SK-N-SH (cell line): ENCODE results near the gene ATG7. TPM values are rescaled to one million over a fixed set of nuclear protein-coding genes. Genes with fewer than 3 reads are reported as not detected.

Experiments
- CTCF ChIA-PET: fragments of 300-600, 350-600 bp; formaldehyde crosslinking; extraction: SDS; loops from one replicate; lab custom pipeline; 2021; lab: Yijun Ruan, JAX
- POLR2A ChIA-PET: fragments of 350-600 bp; sonication (Branson Sonifier 250); formaldehyde crosslinking; extraction: SDS; loops from one replicate; lab custom pipeline; 2020; ENCODE audit warnings: antibody characterized with exemption, inconsistent platforms; lab: Yijun Ruan, JAX
- DNase-seq: peaks from one replicate; pipeline ENCODE4 v3.0.0; 2012
- H2AFZ ChIP-seq: fragments of 200-600 bp; sonication (generic); 2 replicates; pipeline ENCODE4 v1.8.1; 2016; ENCODE audit warnings: antibody characterized with exemption, mild to moderate bottlenecking, low read depth
- H3F3A ChIP-seq: fragments of 200-600 bp; sonication (generic); replicated peaks from 2 replicates; pipeline ENCODE3; 2016; ENCODE audit warnings: antibody characterized with exemption, mild to moderate bottlenecking; ENCODE audit not compliant: insufficient read depth
- H3K27ac ChIP-seq, 2 experiments: fragments of 200-500 bp in 1 of 2; fragments of 200-600 bp in 1 of 2; sonication (Bioruptor generic) in 1 of 2; sonication (generic), shearing (Covaris generic) in 1 of 2; 2 replicates each; pipeline versions ENCODE4 v1.5.1 to v1.6.1; 2014 to 2016; ENCODE audit warnings: low read depth in 2 of 2, inconsistent platforms in 1 of 2, low read length in 1 of 2, mild to moderate bottlenecking in 1 of 2, mixed read lengths in 1 of 2
- H3K27me3 ChIP-seq: fragments of 200-600 bp; sonication (generic), shearing (Covaris generic); 2 replicates; pipeline ENCODE4 v1.6.1; 2016; ENCODE audit warnings: mixed run types; ENCODE audit not compliant: insufficient read depth
- H3K36me3 ChIP-seq, 2 experiments: fragments of 200-500 bp in 1 of 2; fragments of 200-600 bp in 1 of 2; sonication (Bioruptor generic) in 1 of 2; sonication (generic) in 1 of 2; replicated peaks in 1 of 2; 2 replicates each; pipeline versions ENCODE3 to v1.5.1; 2014 to 2016; ENCODE audit warnings: low read length in 1 of 2, mild to moderate bottlenecking in 1 of 2; ENCODE audit not compliant: insufficient read depth in 2 of 2, control insufficient read depth in 1 of 2
- H3K4me1 ChIP-seq, 2 experiments: fragments of 200-500 bp in 1 of 2; fragments of 200-600 bp in 1 of 2; sonication (Bioruptor generic) in 1 of 2; sonication (generic), shearing (Covaris generic) in 1 of 2; 2 replicates each; pipeline versions ENCODE4 v1.5.1 to v1.6.1; 2014 to 2016; ENCODE audit warnings: low read depth in 1 of 2, low read length in 1 of 2, mixed run types in 1 of 2; ENCODE audit not compliant: insufficient read depth in 2 of 2, control insufficient read depth in 1 of 2
- H3K4me2 ChIP-seq: fragments of 200-600 bp; sonication (generic), shearing (Covaris generic); 2 replicates; pipeline ENCODE4 v1.6.1; 2017; ENCODE audit warnings: mixed run types
- H3K4me3 ChIP-seq, 2 experiments: fragments of 200-500 bp in 1 of 2; fragments of 200-600 bp in 1 of 2; sonication (Bioruptor generic) in 1 of 2; sonication (generic), shearing (Covaris generic) in 1 of 2; 2 replicates each; pipeline versions ENCODE4 v1.5.1 to v1.8.1; 2014 to 2016; ENCODE audit warnings: low read depth in 2 of 2, inconsistent platforms in 1 of 2, low read length in 1 of 2, mild to moderate bottlenecking in 1 of 2, mixed read lengths in 1 of 2, moderate library complexity in 1 of 2
- H3K79me2 ChIP-seq: fragments of 200-600 bp; sonication (generic); 2 replicates; pipeline ENCODE4 v1.8.1; 2017; ENCODE audit warnings: mild to moderate bottlenecking; ENCODE audit not compliant: insufficient read depth
- H3K9ac ChIP-seq: fragments of 200-600 bp; sonication (generic); 2 replicates; pipeline ENCODE4 v1.6.1; 2017; ENCODE audit warnings: mixed run types
- H3K9me2 ChIP-seq: fragments of 200-600 bp; sonication (generic); 2 replicates; pipeline ENCODE4 v1.6.1; 2017; ENCODE audit warnings: mixed run types
- H3K9me3 ChIP-seq: fragments of 200-600 bp; sonication (generic); 2 replicates; pipeline ENCODE4 v1.6.1; 2017; ENCODE audit warnings: mixed run types, mild to moderate bottlenecking, moderate library complexity
- H4K20me1 ChIP-seq: fragments of 200-600 bp; sonication (generic); 2 replicates; pipeline ENCODE4 v1.6.1; 2017; ENCODE audit warnings: mild to moderate bottlenecking, mixed run types; ENCODE audit not compliant: insufficient read depth
- FOXM1 ChIP-seq: IDR thresholded peaks from 2 replicates; pipeline ENCODE4 v1.4.0; 2012; ENCODE audit warnings: low read depth, mild to moderate bottlenecking
- GABPA ChIP-seq: IDR thresholded peaks from 2 replicates; pipeline ENCODE4 v1.4.0; 2012; ENCODE audit warnings: low read depth, mild to moderate bottlenecking
- POLR2AphosphoS5 ChIP-seq: IDR thresholded peaks from 2 replicates; pipeline ENCODE4 v1.6.1; 2012; ENCODE audit warnings: low read depth, low read length
- RAD21 ChIP-seq: IDR thresholded peaks from 2 replicates; pipeline ENCODE4 v1.6.1; 2012; ENCODE audit warnings: mild to moderate bottlenecking, low read length
- RCOR1 ChIP-seq: fragments of 150-350 bp; IDR thresholded peaks from 2 replicates; pipeline ENCODE4 v1.6.1; 2017; ENCODE audit warnings: antibody characterized with exemption, low read length
- SIN3A ChIP-seq: IDR thresholded peaks from 2 replicates; pipeline ENCODE4 v1.6.1; 2012; ENCODE audit warnings: low read depth, mild to moderate bottlenecking, low read length, moderate library complexity, borderline replicate concordance
- TAF1 ChIP-seq: IDR thresholded peaks from 2 replicates; pipeline ENCODE4 v1.6.1; 2012; ENCODE audit warnings: low read depth, mild to moderate bottlenecking, low read length, moderate library complexity, borderline replicate concordance
- WGBS: methylation state at CpG from one replicate; pipeline ENCODE4 v1.1.6; 2017; ENCODE audit warnings: low lambda C conversion rate; 5-methylcytosine and 5-hydroxymethylcytosine counted together
- polyA plus RNA-seq, 3 experiments: library from polyadenylated mRNA; depleted of rRNA; stranded (reverse); fragments of >200 nt; gene quantifications; 2 replicates each; pipeline ENCODE4 v1.2.3, GENCODE V29; 2012
- TF ChIP-seq, protein P1 (sequence below): fragments of 150-350 bp; IDR thresholded peaks from 2 replicates; pipeline ENCODE4 v1.6.1; 2016; ENCODE audit warnings: mild to moderate bottlenecking, low read depth, low read length
- TF ChIP-seq, protein P2 (sequence below): IDR thresholded peaks from 2 replicates; pipeline ENCODE4 v1.4.0; 2012; ENCODE audit warnings: low read depth
- TF ChIP-seq, protein P3 (sequence below): IDR thresholded peaks from 2 replicates; pipeline ENCODE4 v1.4.0; 2012; ENCODE audit warnings: low read depth, borderline replicate concordance
- TF ChIP-seq, protein P4 (sequence below): IDR thresholded peaks from 2 replicates; pipeline ENCODE4 v1.4.0; 2012; ENCODE audit warnings: low read depth, borderline replicate concordance
- TF ChIP-seq, protein P5 (sequence below): fragments of 150-350 bp; IDR thresholded peaks from 2 replicates; pipeline ENCODE4 v1.6.1; 2017; ENCODE audit warnings: antibody characterized with exemption, low read length, low read depth, borderline replicate concordance

The ATG7 gene
- polyA plus RNA-seq, 1 of the 3 experiments (the other 2 are of a cell fraction) = 29.5 TPM

DNA sequence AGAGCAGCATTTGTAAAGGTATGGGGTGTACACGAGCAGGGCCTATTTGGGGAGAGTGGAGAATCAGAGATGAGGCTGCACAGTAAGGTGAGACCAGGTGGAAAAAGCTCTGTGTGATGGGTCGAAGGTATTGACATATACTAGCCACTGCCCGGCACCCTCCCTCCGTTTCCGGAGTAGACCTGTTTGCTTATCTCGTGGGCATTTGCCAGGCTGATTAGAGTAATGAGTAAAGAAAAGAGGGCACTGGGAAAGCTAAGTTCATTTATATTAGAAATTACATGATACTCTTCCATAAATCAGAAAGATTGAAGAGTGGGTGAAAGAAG, 46.2 kb upstream of the ATG7 start:
- Histone ChIP-seq H4K20me1 (no peaks in the 10 kb centered on the region), H3K4me1 (peaks cover 0 to 10% of the 10 kb centered on the region in 2 experiments; a peak in 1 of 4 replicates), H3K9ac (no peak overlapping the region; the same call in 1 of the 2 replicates), H3F3A (peaks cover 5% of the 10 kb centered on the region), H3K4me2 (peak overlapping the region; percentile 12; the same call in 1 of the 2 replicates), H3K4me3 (no peak overlapping the region), H2AFZ (no peak overlapping the region), H3K36me3 (peaks cover 0 to 10% of the 10 kb centered on the region in 2 experiments), H3K9me3 (no peaks in the 10 kb centered on the region), H3K79me2 (peaks cover 95% of the 10 kb centered on the region), H3K27me3 (no peaks in the 10 kb centered on the region), H3K27ac (peak overlapping the region in 1 of 2 experiments; percentile 71; a peak in 2 of 4 replicates), H3K9me2 (no peaks in the 10 kb centered on the region)
- ChIA-PET CTCF (interaction anchor here (1.2 kb wide), 1 partner anchor 10 kb away, joined by 3 read pairs; no protein-coding TSS in a partner anchor), POLR2A (no interaction called here)
- DNase-seq = no peak
- WGBS = 90% methylated on average over 6 of the region's 6 CpGs
- TF ChIP-seq, protein P1, sequence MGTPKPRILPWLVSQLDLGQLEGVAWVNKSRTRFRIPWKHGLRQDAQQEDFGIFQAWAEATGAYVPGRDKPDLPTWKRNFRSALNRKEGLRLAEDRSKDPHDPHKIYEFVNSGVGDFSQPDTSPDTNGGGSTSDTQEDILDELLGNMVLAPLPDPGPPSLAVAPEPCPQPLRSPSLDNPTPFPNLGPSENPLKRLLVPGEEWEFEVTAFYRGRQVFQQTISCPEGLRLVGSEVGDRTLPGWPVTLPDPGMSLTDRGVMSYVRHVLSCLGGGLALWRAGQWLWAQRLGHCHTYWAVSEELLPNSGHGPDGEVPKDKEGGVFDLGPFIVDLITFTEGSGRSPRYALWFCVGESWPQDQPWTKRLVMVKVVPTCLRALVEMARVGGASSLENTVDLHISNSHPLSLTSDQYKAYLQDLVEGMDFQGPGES = no peak
- TF ChIP-seq SIN3A = no peak
- TF ChIP-seq, protein P2, sequence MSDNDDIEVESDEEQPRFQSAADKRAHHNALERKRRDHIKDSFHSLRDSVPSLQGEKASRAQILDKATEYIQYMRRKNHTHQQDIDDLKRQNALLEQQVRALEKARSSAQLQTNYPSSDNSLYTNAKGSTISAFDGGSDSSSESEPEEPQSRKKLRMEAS = no peak
- no peak for TF ChIP-seq TAF1
- TF ChIP-seq, protein P3, sequence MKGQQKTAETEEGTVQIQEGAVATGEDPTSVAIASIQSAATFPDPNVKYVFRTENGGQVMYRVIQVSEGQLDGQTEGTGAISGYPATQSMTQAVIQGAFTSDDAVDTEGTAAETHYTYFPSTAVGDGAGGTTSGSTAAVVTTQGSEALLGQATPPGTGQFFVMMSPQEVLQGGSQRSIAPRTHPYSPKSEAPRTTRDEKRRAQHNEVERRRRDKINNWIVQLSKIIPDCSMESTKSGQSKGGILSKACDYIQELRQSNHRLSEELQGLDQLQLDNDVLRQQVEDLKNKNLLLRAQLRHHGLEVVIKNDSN = no peak
- TF ChIP-seq FOXM1 = no peak
- no peak for TF ChIP-seq GABPA
- no peak for TF ChIP-seq RCOR1
- TF ChIP-seq POLR2AphosphoS5 = no peak
- TF ChIP-seq, protein P4, sequence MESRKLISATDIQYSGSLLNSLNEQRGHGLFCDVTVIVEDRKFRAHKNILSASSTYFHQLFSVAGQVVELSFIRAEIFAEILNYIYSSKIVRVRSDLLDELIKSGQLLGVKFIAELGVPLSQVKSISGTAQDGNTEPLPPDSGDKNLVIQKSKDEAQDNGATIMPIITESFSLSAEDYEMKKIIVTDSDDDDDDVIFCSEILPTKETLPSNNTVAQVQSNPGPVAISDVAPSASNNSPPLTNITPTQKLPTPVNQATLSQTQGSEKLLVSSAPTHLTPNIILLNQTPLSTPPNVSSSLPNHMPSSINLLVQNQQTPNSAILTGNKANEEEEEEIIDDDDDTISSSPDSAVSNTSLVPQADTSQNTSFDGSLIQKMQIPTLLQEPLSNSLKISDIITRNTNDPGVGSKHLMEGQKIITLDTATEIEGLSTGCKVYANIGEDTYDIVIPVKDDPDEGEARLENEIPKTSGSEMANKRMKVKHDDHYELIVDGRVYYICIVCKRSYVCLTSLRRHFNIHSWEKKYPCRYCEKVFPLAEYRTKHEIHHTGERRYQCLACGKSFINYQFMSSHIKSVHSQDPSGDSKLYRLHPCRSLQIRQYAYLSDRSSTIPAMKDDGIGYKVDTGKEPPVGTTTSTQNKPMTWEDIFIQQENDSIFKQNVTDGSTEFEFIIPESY = no peak
- no peak for TF ChIP-seq RAD21
- TF ChIP-seq, protein P5, sequence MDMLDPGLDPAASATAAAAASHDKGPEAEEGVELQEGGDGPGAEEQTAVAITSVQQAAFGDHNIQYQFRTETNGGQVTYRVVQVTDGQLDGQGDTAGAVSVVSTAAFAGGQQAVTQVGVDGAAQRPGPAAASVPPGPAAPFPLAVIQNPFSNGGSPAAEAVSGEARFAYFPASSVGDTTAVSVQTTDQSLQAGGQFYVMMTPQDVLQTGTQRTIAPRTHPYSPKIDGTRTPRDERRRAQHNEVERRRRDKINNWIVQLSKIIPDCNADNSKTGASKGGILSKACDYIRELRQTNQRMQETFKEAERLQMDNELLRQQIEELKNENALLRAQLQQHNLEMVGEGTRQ = no peak
